ENCODE data around the gene IPO4.

Gene IPO4

GRCh38 chr14:24188251-24189058 lies at the start of gene IPO4:
Gene IPO4 (minus strand): TSS chr14:24188816. CDS start chr14:24188787, 29 bp downstream.
- H3K27ac ChIP-seq: peak within 1 kb of the TSS; percentile 90
- no peak for TF ChIP-seq CTCF (conservative IDR thresholded peaks at IDR 0.05)

GRCh38 chr14:24238123-24238522 lies 49.5 kb upstream of the IPO4 start:
- TF ChIP-seq CTCF (conservative IDR thresholded peaks at IDR 0.05): no peak
- H3K27ac ChIP-seq: no peak overlapping the region

GRCh38 chr14:24237463-24237955 lies 48.9 kb upstream of the IPO4 start:
- TF ChIP-seq CTCF (conservative IDR thresholded peaks at IDR 0.05): no peak
- no peak overlapping the region for H3K27ac ChIP-seq

GRCh38 chr14:24236689-24237462 lies 48.3 kb upstream of the IPO4 start:
- no peak overlapping the region for H3K27ac ChIP-seq
- no peak for TF ChIP-seq CTCF (conservative IDR thresholded peaks at IDR 0.05)

GRCh38 chr14:24235804-24236688 lies 47.4 kb upstream of the IPO4 start:
- H3K27ac ChIP-seq: no peak overlapping the region
- TF ChIP-seq CTCF (conservative IDR thresholded peaks at IDR 0.05): no peak

- no peak for TF ChIP-seq CTCF (conservative IDR thresholded peaks at IDR 0.05)
- no peak overlapping the region; the same call in 1 of the 2 replicates for H3K27ac ChIP-seq
Observed at GRCh38 chr14:24234095-24235005, 45.7 kb upstream of the IPO4 start.
